K562 (cell line): Measurements from ENCODE around the gene CXXC4. TPM values are rescaled to one million over a fixed set of nuclear protein-coding genes. Genes with fewer than 3 reads are reported as not detected.

Experiments
- ATAC-seq: fragments of 200-7000 bp; cut with Tn5 transposase; 3 replicates; pipeline ENCODE4 v1.9.1; 2020; ENCODE audit warnings: moderate library complexity
- BruUV-seq: library from RNA; stranded (reverse); fragments of 400-500 nt; replicated peaks from 2 replicates; lab custom pipeline; 2021; lab: Mats Ljungman, UMichigan
- CTCF ChIA-PET: fragments of 300-600 bp; formaldehyde crosslinking; extraction: SDS; loops from one replicate; lab custom pipeline; 2021; ENCODE audit warnings: low intra/inter-chr PET ratio; lab: Yijun Ruan, JAX
- POLR2A ChIA-PET: fragments of 300-600, 350-650 bp; sonication (Branson Sonifier 250); formaldehyde crosslinking; extraction: SDS; loops from one replicate; lab custom pipeline; 2021; ENCODE audit warnings: antibody characterized with exemption, inconsistent platforms; lab: Yijun Ruan, JAX
- DNase-seq, 4 experiments: peaks; one replicate each; pipeline versions ENCODE4 v3.0.0 to v3.0.0-alpha.2; 2011 to 2018; ENCODE audit warnings: low spot score in 3 of 4, mixed read lengths in 3 of 4; ENCODE audit errors: extremely low read depth in 1 of 4
- FAIRE-seq: peaks from 2 replicates; lab custom pipeline; 2011; peaks lifted over from hg19 to GRCh38; lab: Jason Lieb, UNC
- H2AFZ ChIP-seq: 2 replicates; pipeline ENCODE4 v1.6.0; 2011; ENCODE audit warnings: low read depth, low read length, control low read depth, inconsistent platforms
- H3K27ac ChIP-seq: fragments of 200-600 bp; 3 replicates; pipeline ENCODE4 v1.8.0; 2011; ENCODE audit warnings: low read depth, mild to moderate bottlenecking, control low read depth, inconsistent platforms, low read length, moderate library complexity, mixed read lengths; ENCODE audit errors: extremely low read depth
- H3K27me3 ChIP-seq, 2 experiments: fragments of 300-600 bp in 1 of 2; 2 replicates in 1 of 2; 3 replicates in 1 of 2; pipeline versions ENCODE4 v1.6.0 to v1.8.0; 2011; ENCODE audit warnings: inconsistent platforms in 2 of 2, low read length in 2 of 2, mild to moderate bottlenecking in 1 of 2, mixed read lengths in 1 of 2, moderate library complexity in 1 of 2; ENCODE audit not compliant: control insufficient read depth in 2 of 2, insufficient read depth in 2 of 2
- H3K36me3 ChIP-seq: fragments of 300-600 bp; 3 replicates; pipeline ENCODE4 v1.8.0; 2011; ENCODE audit warnings: mild to moderate bottlenecking, low read length, inconsistent platforms; ENCODE audit not compliant: control insufficient read depth, insufficient read depth
- H3K4me1 ChIP-seq, 2 experiments: fragments of 200-600 bp in 1 of 2; replicated peaks in 1 of 2; 2 replicates in 1 of 2; 3 replicates in 1 of 2; pipeline versions ENCODE4 v1.5.1 to v1.8.0; 2011; ENCODE audit warnings: inconsistent platforms in 2 of 2, low read length in 2 of 2, mild to moderate bottlenecking in 1 of 2, mixed read lengths in 1 of 2, moderate library complexity in 1 of 2; ENCODE audit not compliant: control insufficient read depth in 2 of 2, insufficient read depth in 2 of 2
- H3K4me2 ChIP-seq: 2 replicates; pipeline ENCODE4 v1.6.1; 2011; ENCODE audit warnings: low read length, control low read depth, inconsistent platforms, mixed read lengths; ENCODE audit not compliant: insufficient read depth
- H3K4me3 ChIP-seq: fragments of 200-600 bp; sonication (generic), shearing (Covaris generic); 2 replicates; pipeline ENCODE4 v1.5.1; 2016; ENCODE audit warnings: control low read depth, inconsistent platforms
- H3K79me2 ChIP-seq: fragments of 200-600 bp; 3 replicates; pipeline ENCODE4 v1.8.0; 2011; ENCODE audit warnings: low read length, inconsistent platforms; ENCODE audit not compliant: control insufficient read depth, insufficient read depth
- H3K9ac ChIP-seq, 2 experiments: 2 replicates each; pipeline versions ENCODE4 v1.6.0 to v1.6.1; 2011; ENCODE audit warnings: low read depth in 2 of 2, low read length in 2 of 2, control low read depth in 1 of 2, inconsistent platforms in 1 of 2, mild to moderate bottlenecking in 1 of 2, mixed read lengths in 1 of 2; ENCODE audit not compliant: insufficient read depth in 1 of 2
- H3K9me1 ChIP-seq: one replicate; pipeline ENCODE4 v1.6.0; 2011; ENCODE audit warnings: inconsistent platforms, mild to moderate bottlenecking, low read length, moderate library complexity; ENCODE audit not compliant: control insufficient read depth, insufficient read depth
- H3K9me3 ChIP-seq: replicated peaks from 2 replicates; pipeline ENCODE4 v1.5.1; 2011; ENCODE audit warnings: low read depth, low read length, inconsistent platforms; ENCODE audit not compliant: control insufficient read depth, insufficient read depth
- H4K20me1 ChIP-seq: replicated peaks from 2 replicates; pipeline ENCODE4 v1.6.1; 2011; ENCODE audit warnings: low read length, inconsistent platforms, mixed read lengths; ENCODE audit not compliant: control insufficient read depth, insufficient read depth
- KAT8 ChIP-seq: fragments of 450-650 bp; IDR thresholded peaks from 2 replicates; pipeline ENCODE4 v1.6.1; 2016; ENCODE audit warnings: low read depth, mild to moderate bottlenecking
- MCM5 ChIP-seq: fragments of 450-650 bp; IDR thresholded peaks from 2 replicates; pipeline ENCODE4 v1.6.1; 2016; ENCODE audit warnings: low read depth
- MEF2D ChIP-seq: conservative IDR thresholded peaks from 2 replicates; pipeline ENCODE4 v1.6.1; 2016; ENCODE audit warnings: low read depth, missing genetic modification characterization, missing compliant biosample characterization
- NFATC3 ChIP-seq: fragments of 450-650 bp; IDR thresholded peaks from 2 replicates; pipeline ENCODE4 v1.6.1; 2017; ENCODE audit warnings: mild to moderate bottlenecking
- RCOR1 ChIP-seq, 2 experiments: IDR thresholded peaks; 2 replicates each; pipeline ENCODE4 v1.6.1; 2012; ENCODE audit warnings: low read depth in 2 of 2, low read length in 2 of 2, borderline replicate concordance in 1 of 2, improper control_type of control experiment in 1 of 2
- SAFB ChIP-seq: fragments of 200-400 bp; formaldehyde crosslinking; IDR thresholded peaks from 2 replicates; pipeline ENCODE4 v1.6.1; 2017; ENCODE audit warnings: low read depth, low read length, borderline replicate concordance
- TAL1 ChIP-seq: fragments of 450-650 bp; IDR thresholded peaks from 2 replicates; pipeline ENCODE4 v1.6.1; 2016; ENCODE audit warnings: mild to moderate bottlenecking
- ZBTB1 ChIP-seq: sonication (generic); formaldehyde crosslinking; IDR thresholded peaks from 2 replicates; pipeline ENCODE4 v1.8.1; 2023; ENCODE audit warnings: missing genetic modification reagents, low read depth, mild to moderate bottlenecking, borderline replicate concordance
- ZFP30 ChIP-seq: fragments of 250-450 bp; sonication (Bioruptor Pico); IDR thresholded peaks from 2 replicates; pipeline ENCODE4 v1.8.0; 2022; ENCODE audit warnings: moderate library complexity, mild to moderate bottlenecking, inconsistent platforms, borderline replicate concordance
- ZKSCAN1 ChIP-seq: fragments of 150-350 bp; IDR thresholded peaks from 2 replicates; pipeline ENCODE4 v1.6.1; 2016; ENCODE audit warnings: low read depth, low read length
- ZNF12 ChIP-seq: sonication (generic); formaldehyde crosslinking; IDR thresholded peaks from 2 replicates; pipeline ENCODE4 v1.4.0; 2020; ENCODE audit warnings: mild to moderate bottlenecking, missing genetic modification reagents
- ZNF175 ChIP-seq: fragments of 200-800 bp; sonication (Bioruptor generic); IDR thresholded peaks from 2 replicates; pipeline ENCODE4 v1.6.1; 2016; ENCODE audit warnings: low read depth, mild to moderate bottlenecking, missing genetic modification characterization, missing compliant biosample characterization
- ZNF707 ChIP-seq: fragments of 250-450 bp; sonication (Bioruptor Pico); conservative IDR thresholded peaks from 2 replicates; pipeline ENCODE4 v1.8.0; 2022; ENCODE audit warnings: inconsistent platforms, mild to moderate bottlenecking, moderate library complexity
- ZNF785 ChIP-seq: fragments of 250-450 bp; sonication (Bioruptor Pico); IDR thresholded peaks from 2 replicates; pipeline ENCODE4 v1.4.0; 2020; ENCODE audit warnings: mild to moderate bottlenecking
- ZNF830 ChIP-seq: fragments of 250-450 bp; sonication (Bioruptor Pico); IDR thresholded peaks from 2 replicates; pipeline ENCODE4 v1.5.0; 2021; ENCODE audit warnings: mild to moderate bottlenecking
- WGBS: fragments of 100-300 bp; shearing (Covaris generic); methylation state at CpG from one replicate; pipeline ENCODE4 v1.1.6; 2016; ENCODE audit warnings: low coverage, mixed read lengths; ENCODE audit not compliant: insufficient coverage; ENCODE audit errors: missing lambda C conversion rate; 5-methylcytosine and 5-hydroxymethylcytosine counted together
- in situ Hi-C: fragments of 300-500 bp; cut with MboI; formaldehyde crosslinking; loops from 4 replicates; pipeline ENCODE4 v1.15.0; 2018; ENCODE audit warnings: inconsistent platforms, mixed read lengths
- intact Hi-C: fragments of 100-400 bp; cut with micrococcal nuclease; formaldehyde crosslinking; loops from 2 replicates; pipeline ENCODE4 v1.14.2; 2022
- polyA plus RNA-seq, 8 experiments: library from polyadenylated mRNA; depleted of rRNA in 4 of 8; stranded (reverse) in 5 of 8; unstranded in 3 of 8; fragments of >200 nt; fragmentation: Nextera tagmentation in 2 of 8; fragmentation: Illumina TruSeq in 1 of 8; extraction: Ambion mirVana in 2 of 8; extraction: Trizol in 1 of 8; gene quantifications; 2 replicates each; pipeline versions ENCODE4 v1.2.1 to v1.2.3, GENCODE V29; 2011 to 2014; ENCODE audit warnings: inconsistent platforms in 1 of 8, missing spikeins in 1 of 8
- total RNA-seq, 7 experiments: library from RNA; depleted of rRNA in 6 of 7; stranded (reverse); fragments of >200 nt in 6 of 7; fragmentation: Illumina TruSeq in 2 of 7; extraction: Trizol in 2 of 7; gene quantifications; 2 replicates each; pipeline versions ENCODE4 v1.2.1 to v1.2.3, GENCODE V29; 2011 to 2021; ENCODE audit warnings: low replicate concordance in 1 of 7
- TF ChIP-seq, protein P1 (sequence below): fragments of 450-650 bp; formaldehyde crosslinking; IDR thresholded peaks from 2 replicates; pipeline ENCODE4 v1.4.0; 2022; ENCODE audit warnings: mild to moderate bottlenecking, moderate library complexity
- TF ChIP-seq, protein P2 (sequence below): fragments of 450-650 bp; IDR thresholded peaks from 2 replicates; pipeline ENCODE4 v1.6.1; 2017; ENCODE audit warnings: mild to moderate bottlenecking, moderate library complexity
- TF ChIP-seq, protein P3 (sequence below), 3 experiments: IDR thresholded peaks in 2 of 3; conservative IDR thresholded peaks in 1 of 3; 2 replicates each; pipeline ENCODE4 v1.5.1; 2011 to 2012; ENCODE audit warnings: low read length in 3 of 3, mild to moderate bottlenecking in 3 of 3, control low read depth in 2 of 3, improper control_type of control experiment in 1 of 3, inconsistent platforms in 1 of 3, low read depth in 1 of 3, mixed read lengths in 1 of 3, moderate library complexity in 1 of 3; ENCODE audit not compliant: insufficient read depth in 2 of 3

CXXC4 gene
- total and polyA plus RNA-seq, 9 of the 15 experiments (the other 6 are each of a cell fraction or from before 2014, with no cell fraction given), result not detected

DNA sequence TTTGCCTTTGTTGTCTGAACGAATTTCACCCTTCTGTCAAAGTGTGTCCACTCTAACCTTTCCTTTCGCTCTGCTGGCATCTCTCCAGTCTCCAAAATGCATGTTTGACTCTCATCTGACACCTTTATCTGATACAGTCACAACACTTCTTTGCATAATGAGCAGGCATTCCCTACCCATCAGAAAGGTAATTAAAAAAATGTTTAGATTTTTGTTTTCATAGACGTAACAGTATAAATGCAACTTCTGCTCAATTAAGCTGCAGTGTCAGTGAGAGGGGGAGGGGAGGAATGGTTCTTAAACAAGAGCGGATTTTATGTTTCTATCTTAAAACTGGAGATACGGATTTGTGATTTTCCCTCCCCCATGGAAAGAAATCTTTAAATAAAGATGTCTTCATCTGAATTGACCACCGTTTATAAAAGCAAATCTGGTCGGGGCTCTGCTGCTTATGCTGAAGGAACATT is 70.2 kb downstream of the CXXC4 start:
- no peak for FAIRE-seq
- ChIA-PET CTCF (no interaction called here), POLR2A (no interaction called here)
- Histone ChIP-seq H3K9me3 (no peaks in the 10 kb centered on the region), H3K27me3 (no peaks in the 10 kb centered on the region), H4K20me1 (no peaks in the 10 kb centered on the region), H3K4me3 (no peak overlapping the region), H3K79me2 (no peaks in the 10 kb centered on the region), H3K9me1 (no peaks in the 10 kb centered on the region), H3K4me1 (no peaks in the 10 kb centered on the region), H3K36me3 (no peaks in the 10 kb centered on the region), H3K4me2 (no peak overlapping the region), H3K9ac (no peak overlapping the region), H2AFZ (no peak overlapping the region), H3K27ac (no peak overlapping the region)
- in situ Hi-C loops (no loop called here), intact Hi-C loops (no loop called here)
- DNase-seq, result no peak
- WGBS, result 0% methylated on average over 7 of the region's 7 CpGs
- TF ChIP-seq NFATC3 (no peak), ZNF830 (no peak), ZNF12 (no peak), ZBTB1 (no peak), ZNF175 (CRISPR knock-in tag) (no peak), TAL1 (no peak), RCOR1 (IDR thresholded peaks at IDR 0.05; ENCODE audit: borderline replicate concordance in 1 of 2, low read depth in 2 of 2, low read length in 2 of 2) (no peak), ZNF785 (CRISPR knock-in tag) (no peak), ZFP30 (no peak), ZNF707 (CRISPR knock-in tag) (no peak), MEF2D (tag) (no peak), SAFB (no peak), KAT8 (no peak), ZKSCAN1 (no peak), MCM5 (no peak)
- TF ChIP-seq, protein P1, sequence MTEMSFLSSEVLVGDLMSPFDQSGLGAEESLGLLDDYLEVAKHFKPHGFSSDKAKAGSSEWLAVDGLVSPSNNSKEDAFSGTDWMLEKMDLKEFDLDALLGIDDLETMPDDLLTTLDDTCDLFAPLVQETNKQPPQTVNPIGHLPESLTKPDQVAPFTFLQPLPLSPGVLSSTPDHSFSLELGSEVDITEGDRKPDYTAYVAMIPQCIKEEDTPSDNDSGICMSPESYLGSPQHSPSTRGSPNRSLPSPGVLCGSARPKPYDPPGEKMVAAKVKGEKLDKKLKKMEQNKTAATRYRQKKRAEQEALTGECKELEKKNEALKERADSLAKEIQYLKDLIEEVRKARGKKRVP (CRISPR knock-in tag), result no peak
- TF ChIP-seq, protein P2, sequence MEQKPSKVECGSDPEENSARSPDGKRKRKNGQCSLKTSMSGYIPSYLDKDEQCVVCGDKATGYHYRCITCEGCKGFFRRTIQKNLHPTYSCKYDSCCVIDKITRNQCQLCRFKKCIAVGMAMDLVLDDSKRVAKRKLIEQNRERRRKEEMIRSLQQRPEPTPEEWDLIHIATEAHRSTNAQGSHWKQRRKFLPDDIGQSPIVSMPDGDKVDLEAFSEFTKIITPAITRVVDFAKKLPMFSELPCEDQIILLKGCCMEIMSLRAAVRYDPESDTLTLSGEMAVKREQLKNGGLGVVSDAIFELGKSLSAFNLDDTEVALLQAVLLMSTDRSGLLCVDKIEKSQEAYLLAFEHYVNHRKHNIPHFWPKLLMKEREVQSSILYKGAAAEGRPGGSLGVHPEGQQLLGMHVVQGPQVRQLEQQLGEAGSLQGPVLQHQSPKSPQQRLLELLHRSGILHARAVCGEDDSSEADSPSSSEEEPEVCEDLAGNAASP, result no peak
- TF ChIP-seq, protein P3, sequence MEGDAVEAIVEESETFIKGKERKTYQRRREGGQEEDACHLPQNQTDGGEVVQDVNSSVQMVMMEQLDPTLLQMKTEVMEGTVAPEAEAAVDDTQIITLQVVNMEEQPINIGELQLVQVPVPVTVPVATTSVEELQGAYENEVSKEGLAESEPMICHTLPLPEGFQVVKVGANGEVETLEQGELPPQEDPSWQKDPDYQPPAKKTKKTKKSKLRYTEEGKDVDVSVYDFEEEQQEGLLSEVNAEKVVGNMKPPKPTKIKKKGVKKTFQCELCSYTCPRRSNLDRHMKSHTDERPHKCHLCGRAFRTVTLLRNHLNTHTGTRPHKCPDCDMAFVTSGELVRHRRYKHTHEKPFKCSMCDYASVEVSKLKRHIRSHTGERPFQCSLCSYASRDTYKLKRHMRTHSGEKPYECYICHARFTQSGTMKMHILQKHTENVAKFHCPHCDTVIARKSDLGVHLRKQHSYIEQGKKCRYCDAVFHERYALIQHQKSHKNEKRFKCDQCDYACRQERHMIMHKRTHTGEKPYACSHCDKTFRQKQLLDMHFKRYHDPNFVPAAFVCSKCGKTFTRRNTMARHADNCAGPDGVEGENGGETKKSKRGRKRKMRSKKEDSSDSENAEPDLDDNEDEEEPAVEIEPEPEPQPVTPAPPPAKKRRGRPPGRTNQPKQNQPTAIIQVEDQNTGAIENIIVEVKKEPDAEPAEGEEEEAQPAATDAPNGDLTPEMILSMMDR (IDR thresholded peaks at IDR 0.05 in 2 of 3, conservative IDR thresholded peaks at IDR 0.05 in 1 of 3; ENCODE audit: insufficient read depth in 2 of 3, low read depth in 1 of 3, low read length in 3 of 3), result no peak
- BruUV-seq, result no TSS peak
- no peak for ATAC-seq
